Cerebellar nuclear complex (tissue), 1 donor: ENCODE results near the gene PTPRD.
"Not testable (repeated sequence)": the region's sequence is repeated elsewhere in the genome, so short reads cannot be mapped to it uniquely, and the experiment has no call there.

Experiments used
- DNase-seq, 2 experiments: peaks; one replicate each; lab custom pipeline; 2025; lab: John Stamatoyannopoulos, UW

The PTPRD gene

GRCh38 chr9:9002826-9003583 is 1609.8 kb downstream of the PTPRD start:
- DNase-seq, result no peak

GRCh38 chr9:8980496-8981013 is 1632.2 kb downstream of the PTPRD start:
- no peak for DNase-seq

GRCh38 chr9:8978334-8978733 is 1634.5 kb downstream of the PTPRD start:
- no peak for DNase-seq

- not testable (repeated sequence) for DNase-seq
Measured at GRCh38 chr9:8968350-8968749, 1644.5 kb downstream of the PTPRD start.

- DNase-seq, result no peak
Measured at GRCh38 chr9:8963885-8964284, 1648.9 kb downstream of the PTPRD start.

- no peak for DNase-seq
Measured at GRCh38 chr9:8962084-8962483, 1650.7 kb downstream of the PTPRD start.

GRCh38 chr9:8961186-8961851 is 1651.5 kb downstream of the PTPRD start:
- no peak for DNase-seq

GRCh38 chr9:8960254-8960653 is 1652.5 kb downstream of the PTPRD start:
- DNase-seq, result no peak

- DNase-seq, result no peak
Measured at GRCh38 chr9:8958358-8958757, 1654.4 kb downstream of the PTPRD start.

- no peak for DNase-seq
Measured at GRCh38 chr9:8955315-8955714, 1657.5 kb downstream of the PTPRD start.

- no peak for DNase-seq
Measured at GRCh38 chr9:8946461-8946860, 1666.3 kb downstream of the PTPRD start.

GRCh38 chr9:8943392-8943791 is 1669.4 kb downstream of the PTPRD start:
- no peak for DNase-seq

- no peak for DNase-seq
Measured at GRCh38 chr9:8940650-8941049, 1672.2 kb downstream of the PTPRD start.

- DNase-seq, result no peak
Measured at GRCh38 chr9:8926461-8926860, 1686.3 kb downstream of the PTPRD start.

GRCh38 chr9:8924562-8924961 is 1688.2 kb downstream of the PTPRD start:
- DNase-seq, result no peak

GRCh38 chr9:8920478-8921183 is 1692.2 kb downstream of the PTPRD start:
- not testable (repeated sequence) for DNase-seq

- no peak for DNase-seq
Measured at GRCh38 chr9:8917956-8918739, 1694.7 kb downstream of the PTPRD start.

- no peak for DNase-seq
Measured at GRCh38 chr9:8916771-8917170, 1696.0 kb downstream of the PTPRD start.

- DNase-seq, result no peak
Measured at GRCh38 chr9:8907868-8908267, 1704.9 kb downstream of the PTPRD start.

GRCh38 chr9:8905731-8906130 is 1707.1 kb downstream of the PTPRD start:
- no peak for DNase-seq

GRCh38 chr9:8904771-8905515 is 1707.9 kb downstream of the PTPRD start:
- no peak for DNase-seq
